CD4-positive, alpha-beta T cell treated with Interleukin-4 for 1 hour (primary cell): ENCODE results near the gene OR2V2.
"Not testable (repeated sequence)": the region's sequence is repeated elsewhere in the genome, so short reads cannot be mapped to it uniquely, and the experiment has no call there.

Experiments used
- DNase-seq, 2 donors: peaks; one replicate each; pipeline ENCODE4 v3.0.0-alpha.2; 2020 to 2022

Gene OR2V2

GRCh38 chr5:181118369-181118768 lies 29.0 kb upstream of the OR2V2 start:
- DNase-seq: no peak

DNA sequence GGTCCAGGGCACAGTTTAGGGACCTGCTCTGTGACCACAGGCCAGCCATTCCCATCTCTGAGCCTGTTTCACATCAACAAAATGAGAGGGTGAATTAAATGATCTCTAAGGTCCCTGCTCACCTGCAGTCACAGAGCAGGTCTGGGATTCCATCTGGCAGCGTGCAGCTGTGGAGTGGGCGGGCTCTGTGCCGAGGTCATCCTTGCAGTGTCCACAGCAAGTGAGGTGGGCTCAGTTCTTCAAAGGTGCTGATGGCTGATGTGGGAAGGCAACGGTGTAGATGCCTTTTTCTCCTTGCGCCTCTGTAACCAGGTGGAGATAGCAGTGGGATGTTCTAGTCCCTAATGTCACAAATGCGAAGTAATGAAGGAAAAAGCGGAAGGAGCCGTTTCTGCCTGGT lies 28.3 kb upstream of the OR2V2 start:
- DNase-seq: no peak

GRCh38 chr5:181120306-181120705 lies 27.1 kb upstream of the OR2V2 start:
- DNase-seq: no peak

- no peak for DNase-seq
These were observed 26.6 kb upstream of the OR2V2 start for GRCh38 chr5:181120761-181121160.

- DNase-seq: no peak
These were observed 25.5 kb upstream of the OR2V2 start for GRCh38 chr5:181121675-181122561.

DNA sequence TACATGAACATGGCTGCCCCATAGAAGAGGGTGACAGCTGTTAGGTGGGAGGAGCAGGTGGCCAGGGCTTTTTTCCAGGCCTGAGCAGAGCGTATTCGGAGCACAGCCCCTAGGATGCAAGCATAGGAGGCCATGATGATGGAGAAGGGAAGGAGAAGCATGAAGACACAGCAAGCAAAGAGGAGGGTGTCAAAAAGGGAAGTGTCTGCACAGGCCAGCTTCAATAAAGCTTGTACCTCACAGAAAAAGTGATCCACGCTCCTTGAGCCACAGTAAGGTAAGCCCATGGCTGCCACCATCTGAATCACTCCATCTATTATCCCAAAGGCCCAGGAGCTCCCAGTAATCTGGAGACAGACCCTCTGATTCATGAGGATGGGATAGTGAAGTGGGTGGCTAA lies 22.9 kb upstream of the OR2V2 start:
- no peak for DNase-seq

- DNase-seq: no peak
These were observed 20.5 kb upstream of the OR2V2 start for GRCh38 chr5:181126841-181127240.

- no peak for DNase-seq
These were observed 19.9 kb upstream of the OR2V2 start for GRCh38 chr5:181127456-181127855.

- no peak for DNase-seq
These were observed 19.3 kb upstream of the OR2V2 start for GRCh38 chr5:181127907-181128626.

DNA sequence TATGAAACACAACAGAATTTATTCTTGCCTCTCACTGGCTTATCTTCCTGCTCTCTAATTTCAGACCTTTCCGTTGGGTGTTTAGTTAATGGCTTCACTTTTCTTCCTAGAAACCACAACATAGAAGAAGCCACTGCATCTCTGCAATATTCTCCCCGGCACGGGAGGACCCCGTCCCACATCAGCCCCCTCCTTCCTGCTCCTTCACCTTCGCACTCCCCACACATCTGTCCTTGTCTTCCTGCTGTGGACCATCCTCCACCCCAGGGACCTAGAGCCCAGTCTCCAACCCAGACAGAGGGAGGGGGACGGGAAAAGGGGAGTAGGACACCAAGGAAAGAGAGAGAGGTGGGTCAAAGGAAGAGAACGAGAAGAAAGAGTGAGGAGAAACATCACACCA lies 17.8 kb upstream of the OR2V2 start:
- DNase-seq: no peak

DNA sequence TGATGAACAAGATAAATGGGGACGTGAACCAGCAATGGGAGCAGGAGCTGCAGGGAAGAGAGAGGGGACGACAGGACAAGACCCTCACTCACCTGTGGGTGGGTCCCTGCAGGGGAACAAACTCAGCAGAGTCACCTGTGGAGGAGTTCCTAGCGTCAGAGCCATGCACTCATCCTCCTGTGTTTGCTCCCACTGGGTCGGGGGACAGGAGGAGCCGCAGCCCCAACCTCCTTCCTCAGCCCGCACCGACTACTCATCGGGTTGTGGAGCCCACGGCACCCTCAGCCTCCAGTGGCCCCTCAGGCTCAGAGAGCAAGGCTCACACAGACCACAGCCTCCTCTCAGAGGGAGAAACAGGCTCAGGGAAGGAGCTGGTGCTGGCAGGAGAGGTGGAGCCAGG lies 17.3 kb upstream of the OR2V2 start:
- not testable (repeated sequence) for DNase-seq

DNA sequence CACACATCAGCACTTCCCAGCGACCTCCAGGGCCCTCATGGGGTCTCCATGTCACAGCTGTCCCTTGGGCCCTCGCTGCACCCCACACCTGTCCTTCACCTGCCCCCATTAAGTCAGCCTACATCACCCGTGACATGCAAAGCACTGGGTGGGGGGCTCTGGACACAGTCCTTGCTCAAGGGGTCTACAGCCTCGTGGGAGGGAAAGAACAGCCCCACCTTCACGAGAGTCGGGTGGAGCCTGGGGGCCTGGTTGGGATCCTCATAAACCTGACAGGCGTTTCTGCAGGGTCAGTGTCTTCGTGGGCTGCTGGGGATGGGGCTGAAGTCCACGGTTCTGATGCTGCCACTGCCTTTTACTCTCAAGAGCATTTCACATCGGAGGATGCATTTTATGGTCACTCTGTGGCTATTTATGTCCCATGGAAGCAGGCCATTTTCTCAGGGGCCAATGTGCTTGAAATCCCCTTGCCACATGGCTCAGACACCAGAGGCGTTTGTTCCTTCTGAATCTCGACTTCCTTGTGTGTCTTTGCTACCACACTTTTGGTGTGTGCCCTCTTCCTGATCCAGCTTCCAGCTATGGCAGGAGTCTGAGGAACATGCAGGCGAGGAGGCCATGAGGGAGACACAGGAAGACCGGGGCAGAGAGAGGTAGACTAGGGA lies 16.4 kb upstream of the OR2V2 start, which contains the start of gene OR2V1:
Gene OR2V1 (minus strand): TSS at position 338 of the 665 bp plus-strand sequence. CDS start 5,865 bp downstream, outside the sequence.
- no peak for DNase-seq

GRCh38 chr5:181131514-181131913 lies 15.9 kb upstream of the OR2V2 start:
- no peak for DNase-seq

DNA sequence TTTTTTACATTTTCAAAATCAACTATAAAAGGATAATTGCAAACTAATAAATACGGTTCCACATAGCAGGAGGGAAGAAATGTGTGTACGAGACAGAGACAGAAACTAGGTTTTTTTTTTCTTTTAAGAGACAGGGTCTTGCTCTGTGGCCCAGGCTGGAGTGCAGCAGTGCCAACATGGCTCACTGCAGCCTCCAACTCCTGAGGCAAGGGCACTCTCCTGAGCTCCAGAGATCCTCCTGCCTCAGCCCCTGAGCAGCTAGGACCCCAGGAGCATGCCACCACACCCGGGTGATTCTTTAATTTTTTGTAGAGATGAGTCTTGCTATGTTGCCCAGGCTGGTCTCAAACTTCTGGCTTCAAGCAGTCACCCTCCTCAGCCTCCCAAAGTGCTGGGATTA lies 14.3 kb upstream of the OR2V2 start:
- DNase-seq: no peak

DNA sequence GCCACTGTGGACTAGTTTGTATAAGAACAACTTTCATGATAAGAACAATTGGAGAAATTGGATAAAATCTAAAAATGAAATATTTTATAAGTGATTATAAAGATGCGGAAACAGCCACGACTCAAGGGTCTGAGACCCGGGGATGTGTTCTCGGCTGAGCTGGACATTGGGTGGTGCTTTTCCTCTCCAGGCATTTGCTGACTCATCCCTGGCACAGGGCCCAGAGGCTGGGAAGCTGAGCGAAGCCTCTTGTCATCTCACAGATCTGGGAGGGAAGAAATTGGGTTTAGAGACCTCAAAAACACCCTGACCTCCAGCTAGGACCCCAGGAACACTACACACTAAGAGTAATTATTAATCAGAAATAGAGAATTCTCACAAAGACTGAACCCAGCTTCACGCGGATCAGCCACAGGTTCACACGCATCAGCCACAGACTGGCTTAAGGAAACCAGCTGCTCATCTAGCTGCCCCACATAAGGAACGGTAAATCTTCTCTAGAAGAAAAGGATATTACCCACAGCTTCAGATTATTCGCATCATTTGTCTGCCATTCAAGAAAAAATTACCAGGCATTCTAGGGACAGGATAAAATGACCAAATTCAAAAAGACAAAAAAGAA lies 13.7 kb upstream of the OR2V2 start:
- no peak for DNase-seq

DNA sequence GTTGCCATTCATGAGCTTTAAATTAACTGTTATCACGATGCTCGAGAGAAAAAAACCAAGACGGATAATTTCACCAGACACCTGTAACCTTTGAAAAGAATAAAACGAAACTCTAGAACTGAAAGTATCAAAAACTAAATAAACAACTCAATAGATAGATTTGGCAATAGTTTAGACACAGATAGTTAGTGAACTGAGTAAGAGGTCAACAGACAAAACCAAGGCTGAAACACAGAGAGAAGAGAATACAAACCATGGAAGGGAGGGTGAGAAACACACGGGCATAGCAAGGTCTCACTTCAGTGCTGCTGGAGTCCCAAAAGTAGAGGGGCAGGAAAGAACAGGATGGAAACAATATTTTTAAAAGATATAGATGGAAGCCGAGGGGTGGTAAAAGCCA lies 13.1 kb upstream of the OR2V2 start:
- no peak for DNase-seq

DNA sequence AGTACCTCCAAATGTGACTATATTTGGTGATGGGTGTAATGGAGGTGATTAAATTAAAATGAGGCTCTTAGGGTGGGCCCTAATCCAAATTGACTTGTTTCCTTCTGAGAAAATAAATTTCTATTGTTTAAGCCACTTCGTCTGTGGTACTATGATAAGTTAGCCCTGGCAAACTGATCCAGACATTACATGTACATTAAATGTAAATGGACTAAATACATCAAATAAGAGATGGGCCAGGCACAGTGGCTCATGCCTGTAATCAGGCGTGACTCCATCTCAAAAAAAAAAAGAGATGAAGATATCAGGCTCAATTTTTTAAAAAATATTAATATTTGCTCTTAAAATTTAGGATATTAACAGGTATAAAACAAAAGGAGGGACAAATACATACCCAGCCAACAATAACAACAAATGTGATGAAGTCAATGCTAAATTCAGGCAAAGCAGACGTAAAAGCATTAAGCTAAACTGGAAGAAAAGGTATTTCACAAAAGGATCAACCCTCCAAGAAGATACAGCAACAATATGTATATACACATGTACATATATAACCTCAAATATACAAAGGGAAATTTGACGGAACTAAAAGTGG lies 10.9 kb upstream of the OR2V2 start:
- DNase-seq: no peak

GRCh38 chr5:181138258-181138657 lies 9.1 kb upstream of the OR2V2 start:
- DNase-seq: no peak

- no peak for DNase-seq
These were observed 6.6 kb upstream of the OR2V2 start for GRCh38 chr5:181140766-181141165.

- DNase-seq: no peak
These were observed 5.3 kb upstream of the OR2V2 start for GRCh38 chr5:181142054-181142453.

GRCh38 chr5:181145133-181145532 lies 2.3 kb upstream of the OR2V2 start:
- DNase-seq: no peak

DNA sequence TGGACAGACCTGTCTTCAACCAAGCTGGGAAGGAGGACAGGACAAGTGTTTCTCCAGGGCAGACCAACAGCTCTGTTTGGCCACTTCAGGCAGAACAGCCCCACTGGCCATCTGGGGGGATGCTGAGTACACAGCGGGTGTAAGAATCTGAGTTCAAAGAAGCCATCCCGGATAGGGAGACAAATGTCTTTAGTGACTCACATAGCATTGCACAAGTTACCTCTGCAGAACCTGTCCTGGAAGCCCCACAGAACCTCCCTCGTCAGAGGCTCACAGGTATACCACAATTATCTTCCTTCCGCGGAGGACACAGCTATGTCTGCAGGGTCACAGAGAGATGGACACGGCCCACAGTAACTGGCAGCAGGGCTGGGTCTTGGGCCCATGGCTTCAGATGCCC lies 2.0 kb downstream of the OR2V2 start:
- DNase-seq: no peak
